ENCODE measurements around the gene OPRPN.

DNA sequence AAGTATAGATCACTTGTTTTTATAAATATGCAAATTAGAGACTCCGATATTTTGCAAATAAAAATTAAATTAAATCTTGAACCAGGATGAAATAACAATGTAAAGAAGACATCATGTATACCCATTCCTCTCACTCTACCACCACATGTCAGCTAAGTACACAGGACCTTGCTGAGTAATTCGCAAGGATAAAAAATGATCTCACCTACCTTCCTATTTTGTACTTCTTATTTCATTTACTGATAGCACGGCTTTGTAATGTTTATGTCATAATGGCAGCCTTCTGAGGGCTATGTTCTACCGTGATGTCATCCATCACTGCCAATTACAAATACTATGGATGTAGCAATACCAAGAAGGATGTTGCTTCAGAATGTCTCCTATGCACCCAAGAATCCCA lies 25.8 kb upstream of the OPRPN start:
- no peak for TF ChIP-seq CTCF (conservative IDR thresholded peaks at IDR 0.05)
- no peak for TF ChIP-seq ZFX (IDR thresholded peaks at IDR 0.05)
